ENCODE data around the gene LRP5.

Gene LRP5

DNA sequence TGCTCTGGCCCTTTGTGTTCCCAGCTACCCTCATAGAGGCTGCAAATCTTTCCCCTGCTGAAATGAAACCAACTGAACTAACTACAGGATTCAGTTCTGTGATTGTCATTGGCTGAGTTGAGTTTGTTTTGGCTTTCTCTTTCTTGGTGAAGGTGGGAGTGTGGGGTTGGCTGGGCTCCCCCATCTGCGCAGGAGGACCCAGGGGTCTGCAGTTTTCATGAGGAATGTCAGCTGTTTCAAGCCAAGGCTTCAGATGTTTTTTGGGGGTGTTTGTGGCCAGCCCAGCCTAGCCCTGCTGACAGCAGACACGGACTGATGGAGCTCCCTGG is 34.0 kb downstream of the LRP5 start:
- no peak for TF ChIP-seq TAF1 (IDR thresholded peaks at IDR 0.05; ENCODE audit: borderline replicate concordance, insufficient read depth, low read length)
- no peak for TF ChIP-seq POLR2AphosphoS5 (IDR thresholded peaks at IDR 0.05; ENCODE audit: low read depth, low read length)
- no peak for TF ChIP-seq FOXP2 (optimal IDR thresholded peaks at IDR 0.05; ENCODE audit: borderline replicate concordance, extremely low read depth, extremely low read length, insufficient read depth)
- TF ChIP-seq REST (IDR thresholded peaks at IDR 0.05; ENCODE audit: insufficient read depth in 1 of 2, low read depth in 2 of 2, low read length in 2 of 2): no peak
- TF ChIP-seq SIN3A (IDR thresholded peaks at IDR 0.05; ENCODE audit: borderline replicate concordance, insufficient read depth, low read length): no peak

DNA sequence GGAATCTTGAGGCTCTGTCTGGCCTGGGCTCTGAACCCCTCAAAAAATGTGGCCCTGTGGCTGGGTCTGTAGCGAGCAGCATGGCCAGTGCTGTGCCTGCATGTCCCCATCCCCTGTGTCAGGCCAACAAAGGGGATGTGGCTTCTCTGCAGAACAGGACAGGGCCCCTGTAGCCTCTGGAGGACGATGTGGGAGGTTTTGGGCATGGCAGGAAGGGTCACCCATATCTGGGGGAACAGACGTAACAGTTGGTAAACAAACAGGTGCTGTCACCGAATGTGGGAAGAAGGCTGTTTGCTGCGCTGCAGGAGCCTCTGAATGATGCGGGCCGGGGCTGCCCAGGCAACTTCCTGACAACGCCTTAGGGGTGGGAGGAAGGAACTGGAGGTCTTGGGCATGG is 35.0 kb downstream of the LRP5 start:
- TF ChIP-seq SIN3A (IDR thresholded peaks at IDR 0.05; ENCODE audit: borderline replicate concordance, insufficient read depth, low read length): no peak
- no peak for TF ChIP-seq FOXP2 (optimal IDR thresholded peaks at IDR 0.05; ENCODE audit: borderline replicate concordance, extremely low read depth, extremely low read length, insufficient read depth)
- TF ChIP-seq POLR2AphosphoS5 (IDR thresholded peaks at IDR 0.05; ENCODE audit: low read depth, low read length): no peak
- TF ChIP-seq REST (IDR thresholded peaks at IDR 0.05; ENCODE audit: insufficient read depth in 1 of 2, low read depth in 2 of 2, low read length in 2 of 2): no peak
- TF ChIP-seq TAF1 (IDR thresholded peaks at IDR 0.05; ENCODE audit: borderline replicate concordance, insufficient read depth, low read length): no peak

- no peak for TF ChIP-seq SIN3A (IDR thresholded peaks at IDR 0.05; ENCODE audit: borderline replicate concordance, insufficient read depth, low read length)
- TF ChIP-seq POLR2AphosphoS5 (IDR thresholded peaks at IDR 0.05; ENCODE audit: low read depth, low read length): no peak
- no peak for TF ChIP-seq FOXP2 (optimal IDR thresholded peaks at IDR 0.05; ENCODE audit: borderline replicate concordance, extremely low read depth, extremely low read length, insufficient read depth)
- TF ChIP-seq REST (IDR thresholded peaks at IDR 0.05; ENCODE audit: insufficient read depth in 1 of 2, low read depth in 2 of 2, low read length in 2 of 2): no peak
- TF ChIP-seq TAF1 (IDR thresholded peaks at IDR 0.05; ENCODE audit: borderline replicate concordance, insufficient read depth, low read length): no peak
Measured at GRCh38 chr11:68347841-68348240, 35.5 kb downstream of the LRP5 start.

GRCh38 chr11:68349461-68350249 is 37.3 kb downstream of the LRP5 start:
- TF ChIP-seq TAF1 (IDR thresholded peaks at IDR 0.05; ENCODE audit: borderline replicate concordance, insufficient read depth, low read length) (no peak), REST (IDR thresholded peaks at IDR 0.05; ENCODE audit: insufficient read depth in 1 of 2, low read depth in 2 of 2, low read length in 2 of 2) (no peak), FOXP2 (optimal IDR thresholded peaks at IDR 0.05; ENCODE audit: borderline replicate concordance, extremely low read depth, extremely low read length, insufficient read depth) (no peak), POLR2AphosphoS5 (IDR thresholded peaks at IDR 0.05; ENCODE audit: low read depth, low read length) (no peak), SIN3A (IDR thresholded peaks at IDR 0.05; ENCODE audit: borderline replicate concordance, insufficient read depth, low read length) (no peak)
